Adrenal gland (tissue), 12 donors: ENCODE results near the gene PSMD13. TPM values are rescaled to one million over a fixed set of nuclear protein-coding genes. Genes with fewer than 3 reads are reported as not detected.
"Not testable (repeated sequence)": the region's sequence is repeated elsewhere in the genome, so short reads cannot be mapped to it uniquely, and the experiment has no call there.

Source experiments
- DNase-seq, 7 donors: peaks; one replicate each; pipeline ENCODE4 v3.0.0-alpha.2; 2019 to 2020
- H3K27ac ChIP-seq, 5 donors: fragments of 200-600 bp; sonication (generic) in 4 of 5; 1 replicate in 3 of 5; 2 replicates in 2 of 5; pipeline versions ENCODE4 v1.5.1 to v1.8.0; 2016 to 2020; ENCODE audit warnings: mild to moderate bottlenecking in 1 of 5
- H3K27me3 ChIP-seq: fragments of 200-600 bp; 2 replicates; pipeline ENCODE4 v1.8.0; 2021
- H3K36me3 ChIP-seq, 2 donors: fragments of 200-600 bp; replicated peaks in 1 of 2; 1 replicate in 1 of 2; 2 replicates in 1 of 2; pipeline versions ENCODE4 v1.5.1 to v1.8.0; 2018 to 2022
- H3K4me1 ChIP-seq, 2 donors: fragments of 200-600 bp; replicated peaks in 1 of 2; 1 replicate in 1 of 2; 2 replicates in 1 of 2; pipeline versions ENCODE4 v1.5.1 to v1.8.0; 2018 to 2021
- H3K4me3 ChIP-seq, 4 donors: fragments of 200-600 bp; sonication (generic) in 3 of 4; one replicate each; pipeline ENCODE4 v1.5.1; 2016 to 2018
- H3K9me3 ChIP-seq, 3 donors: fragments of 200-600 bp; sonication (generic) in 1 of 3; replicated peaks in 1 of 3; 1 replicate in 2 of 3; 2 replicates in 1 of 3; pipeline versions ENCODE4 v1.5.1 to v1.8.0; 2016 to 2021
- CTCF ChIP-seq, 6 experiments: fragments of 450-650 bp in 4 of 6; fragments of 200-600 bp in 2 of 6; sonication (generic) in 1 of 6; IDR thresholded peaks; 1 replicate in 5 of 6; 2 replicates in 1 of 6; pipeline versions ENCODE4 v1.5.1 to v1.8.0; 2016 to 2021; ENCODE audit warnings: antibody characterized with exemption in 6 of 6, mild to moderate bottlenecking in 2 of 6, moderate library complexity in 1 of 6
- POLR2A ChIP-seq, 2 donors: fragments of 450-650 bp; IDR thresholded peaks; one replicate each; pipeline ENCODE4 v1.6.1; 2017; ENCODE audit warnings: antibody characterized with exemption in 2 of 2, mild to moderate bottlenecking in 2 of 2, moderate library complexity in 1 of 2
- WGBS, 4 donors: extraction: QIAGEN DNeasy Blood & Tissue Kit in 2 of 4; methylation state at CpG; one replicate each; pipeline versions ENCODE4 v1.1.5 to v1.1.7; 2013 to 2017; 5-methylcytosine and 5-hydroxymethylcytosine counted together
- intact Hi-C, 2 donors: fragments of 100-400 bp; cut with DNase I; formaldehyde crosslinking; loops; one replicate each; pipeline versions ENCODE4 v1.14.1 to v1.15.0; 2022 to 2023
- polyA plus RNA-seq, 3 donors: library from polyadenylated mRNA; stranded (reverse); fragments of 200-250 nt in 2 of 3; fragments of 350-450 nt in 1 of 3; fragmentation: Illumina TruSeq in 1 of 3; extraction: RNeasy Lipid Tissue Mini Kit (QIAGEN cat#74804) in 1 of 3; gene quantifications; one replicate each; pipeline ENCODE4 v1.2.3, GENCODE V29; 2013 to 2014
- total RNA-seq, 9 donors: library from RNA; depleted of rRNA in 4 of 9; stranded (reverse); fragments of >200 nt in 4 of 9; fragments of 120-200 nt in 1 of 9; fragmentation: NEBNext Ultra II Directional in 1 of 9; extraction: Animal tissue kit (Norgen Biotek cat#: 25700) in 1 of 9; gene quantifications; one replicate each; pipeline versions ENCODE4 v1.1.0 to v1.2.4, GENCODE V29; 2013 to 2023
- donor health status: healthy with polysubstance abuse.
- donor health status: Bipolar disorder and iron deficiency.
- donor health status: DM: yes; HTN: yes; CAD: no.
- donor health status: DM: no; HTN: no; CAD: no.
- donor health status: DM: no; HTN: no; CAD: no.
- donor health status: DM: yes; HTN: yes; CAD: no.

The PSMD13 gene
- total and polyA plus RNA-seq, 12 donors: 62.2 to 174 (median 89.4) TPM

GRCh38 chr11:216081-216974 is 20.4 kb upstream of the PSMD13 start:
- H3K27me3 ChIP-seq: no peaks in the 10 kb centered on the region
- no peak overlapping the region for H3K27ac ChIP-seq
- peaks cover 0 to 41% of the 10 kb centered on the region in 2 donors for H3K36me3 ChIP-seq
- H3K4me1 ChIP-seq: no peaks in the 10 kb centered on the region
- no peak overlapping the region for H3K4me3 ChIP-seq
- intact Hi-C loops: no loop called here
- DNase-seq: peak in 4 of 7 donors; percentile 5 to 37 (median 14)
- H3K9me3 ChIP-seq: no peaks in the 10 kb centered on the region
- TF ChIP-seq POLR2A (IDR thresholded peaks at IDR 0.05) (no peak), CTCF (IDR thresholded peaks at IDR 0.05) (no peak)
- WGBS, 4 donors: 88 to 92% (median 90%) methylated on average over 4 to 11 of the region's 11 CpGs

- no peak overlapping the region for H3K4me3 ChIP-seq
- DNase-seq: peak in 2 of 7 donors; percentile 5 to 34
- no peak for TF ChIP-seq CTCF (IDR thresholded peaks at IDR 0.05)
- no peak for TF ChIP-seq POLR2A (IDR thresholded peaks at IDR 0.05)
- WGBS, 4 donors: 93 to 97% (median 95%) methylated on average over 3 of the region's 3 CpGs
- no peaks in the 10 kb centered on the region for H3K27me3 ChIP-seq
- intact Hi-C loops: no loop called here
- peaks cover 0 to 27% of the 10 kb centered on the region in 2 donors for H3K36me3 ChIP-seq
- no peaks in the 10 kb centered on the region for H3K4me1 ChIP-seq
- no peaks in the 10 kb centered on the region for H3K9me3 ChIP-seq
- no peak overlapping the region for H3K27ac ChIP-seq
These were observed 19.1 kb upstream of the PSMD13 start for GRCh38 chr11:217704-218103.

DNA sequence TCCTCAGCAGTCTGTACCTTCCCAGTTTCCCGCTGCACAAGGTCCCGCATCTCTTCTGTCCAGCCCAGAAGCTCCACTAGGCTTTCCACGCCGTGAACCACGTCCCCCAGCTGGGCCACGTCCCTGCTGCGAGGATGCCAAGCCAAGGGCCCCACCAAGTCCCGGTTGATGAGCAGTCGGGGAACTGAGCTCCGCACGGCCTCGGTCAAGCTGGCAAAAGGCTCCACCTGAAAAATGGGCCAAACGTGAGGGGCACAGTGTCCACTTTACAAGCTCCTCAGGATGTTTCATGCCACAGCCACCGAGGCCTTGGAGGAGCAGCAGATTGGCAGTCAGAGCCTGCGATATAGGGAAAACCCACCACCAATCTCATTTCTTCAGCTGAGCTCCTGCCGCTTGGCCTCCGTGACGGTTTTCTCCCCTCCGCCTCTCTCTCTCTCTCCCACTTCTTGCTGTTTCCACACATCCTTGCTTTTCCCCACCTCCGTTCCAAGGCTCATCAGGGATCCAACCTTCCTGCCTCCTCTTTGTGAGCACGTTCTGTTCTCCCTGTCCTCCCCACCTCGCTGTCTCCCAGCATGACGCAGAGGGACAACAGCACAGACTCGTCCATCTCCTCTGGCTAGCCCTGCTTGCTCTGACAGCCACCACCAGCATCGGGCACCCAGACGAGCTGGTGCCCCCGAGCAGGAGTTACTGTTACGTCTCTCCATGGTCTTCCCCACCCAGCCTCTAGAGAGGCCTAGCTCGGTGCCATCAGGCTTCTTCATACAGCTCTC is 17.8 kb upstream of the PSMD13 start:
- H3K27ac ChIP-seq: no peak overlapping the region

GRCh38 chr11:220641-221215 is 16.0 kb upstream of the PSMD13 start:
- H3K36me3 ChIP-seq, DNase-seq, H3K4me1 ChIP-seq, intact Hi-C loops, H3K27ac ChIP-seq, H3K9me3 ChIP-seq, H3K4me3 ChIP-seq, H3K27me3 ChIP-seq: not testable (repeated sequence)
- 57 to 88% (median 79%) methylated on average over 2 to 3 of the region's 3 CpGs for WGBS, 4 donors

More for the DNA sequence above, 17.8 kb upstream of the PSMD13 start:
- Histone ChIP-seq H3K4me1 (no peaks in the 10 kb centered on the region), H3K4me3 (no peak overlapping the region), H3K27me3 (no peaks in the 10 kb centered on the region), H3K9me3 (no peaks in the 10 kb centered on the region), H3K36me3 (peaks cover 0 to 14% of the 10 kb centered on the region in 2 donors)
- 91 to 93% (median 92%) methylated on average over 17 to 29 of the region's 29 CpGs for WGBS, 4 donors
- peak in 2 of 7 donors; percentile 8 to 40 for DNase-seq
- intact Hi-C loops: no loop called here
- no peak for TF ChIP-seq POLR2A (IDR thresholded peaks at IDR 0.05)
- TF ChIP-seq CTCF (IDR thresholded peaks at IDR 0.05): no peak
